Loucy (cell line): ENCODE results near the gene KAT2B.

Experiments
- H2AFZ ChIP-seq: fragments of 200-600 bp; sonication (generic); 2 replicates; pipeline ENCODE4 v1.6.0; 2016; ENCODE audit warnings: antibody characterized with exemption, mild to moderate bottlenecking, low read length, moderate library complexity
- H3F3A ChIP-seq: fragments of 200-600 bp; 2 replicates; pipeline ENCODE4 v1.6.0; 2016; ENCODE audit warnings: antibody characterized with exemption, low read depth, mild to moderate bottlenecking
- H3K27me3 ChIP-seq: fragments of 200-600 bp; sonication (generic); 2 replicates; pipeline ENCODE4 v1.6.1; 2014; ENCODE audit warnings: low read length, mild to moderate bottlenecking; ENCODE audit not compliant: insufficient read depth, poor library complexity, severe bottlenecking
- H3K36me3 ChIP-seq: fragments of 200-600 bp; sonication (generic); 2 replicates; pipeline ENCODE4 v1.6.1; 2016; ENCODE audit warnings: low read length; ENCODE audit not compliant: insufficient read depth
- H3K4me1 ChIP-seq: fragments of 200-600 bp; sonication (generic); 2 replicates; pipeline ENCODE4 v1.5.1; 2014; ENCODE audit warnings: low read length, mild to moderate bottlenecking; ENCODE audit not compliant: insufficient read depth, poor library complexity, severe bottlenecking
- H3K4me2 ChIP-seq: fragments of 200-600 bp; sonication (generic); 2 replicates; pipeline ENCODE4 v1.6.0; 2014; ENCODE audit warnings: antibody characterized with exemption, low read length, low read depth, mild to moderate bottlenecking; ENCODE audit not compliant: poor library complexity, severe bottlenecking
- H3K4me3 ChIP-seq: fragments of 200-600 bp; sonication (generic); 2 replicates; pipeline ENCODE4 v1.5.1; 2014; ENCODE audit warnings: low read length, mild to moderate bottlenecking, mixed read lengths; ENCODE audit not compliant: poor library complexity, severe bottlenecking
- H3K79me2 ChIP-seq: fragments of 200-600 bp; sonication (generic); 2 replicates; pipeline ENCODE4 v1.6.1; 2014; ENCODE audit warnings: low read length; ENCODE audit not compliant: insufficient read depth
- H3K9ac ChIP-seq: fragments of 200-600 bp; sonication (generic); 2 replicates; pipeline ENCODE4 v1.6.0; 2014; ENCODE audit warnings: mild to moderate bottlenecking, low read depth, low read length, moderate library complexity; ENCODE audit not compliant: poor library complexity, severe bottlenecking
- H3K9me2 ChIP-seq: fragments of 200-600 bp; sonication (generic); replicated peaks from 2 replicates; pipeline ENCODE4 v1.6.1; 2016; ENCODE audit warnings: low read depth, low read length, mixed read lengths
- H3K9me3 ChIP-seq: fragments of 200-600 bp; sonication (generic); 2 replicates; pipeline ENCODE4 v1.6.1; 2014; ENCODE audit warnings: mild to moderate bottlenecking, antibody characterized with exemption, low read length, low read depth; ENCODE audit not compliant: insufficient read depth
- H4K20me1 ChIP-seq: fragments of 200-600 bp; sonication (generic); 2 replicates; pipeline ENCODE4 v1.6.0; 2014; ENCODE audit warnings: antibody characterized with exemption, low read length, mild to moderate bottlenecking; ENCODE audit not compliant: insufficient read depth, poor library complexity, severe bottlenecking
- EZH2phosphoT487 ChIP-seq: fragments of 200-600 bp; IDR thresholded peaks from 2 replicates; pipeline ENCODE4 v1.6.1; 2018; ENCODE audit warnings: antibody characterized with exemption, mild to moderate bottlenecking, moderate library complexity, borderline replicate concordance
- TF ChIP-seq, protein P1 (sequence below): fragments of 200-600 bp; sonication (generic); conservative IDR thresholded peaks from 2 replicates; pipeline ENCODE4 v1.5.1; 2014; ENCODE audit warnings: mild to moderate bottlenecking, antibody characterized with exemption, low read length

Gene KAT2B

GRCh38 chr3:20140881-20141280, 100.6 kb downstream of the KAT2B start:
- Histone ChIP-seq H3K27me3 (no peaks in the 10 kb centered on the region), H2AFZ (no peak overlapping the region), H3K4me3 (no peak overlapping the region), H4K20me1 (no peaks in the 10 kb centered on the region), H3F3A (no peaks in the 10 kb centered on the region), H3K4me2 (no peak overlapping the region), H3K9ac (no peak overlapping the region), H3K4me1 (no peaks in the 10 kb centered on the region), H3K79me2 (no peaks in the 10 kb centered on the region), H3K36me3 (no peaks in the 10 kb centered on the region; the same call in 1 of the 2 replicates), H3K9me2 (no peaks in the 10 kb centered on the region), H3K9me3 (no peaks in the 10 kb centered on the region)
- TF ChIP-seq EZH2phosphoT487, result no peak
- TF ChIP-seq, protein P1, sequence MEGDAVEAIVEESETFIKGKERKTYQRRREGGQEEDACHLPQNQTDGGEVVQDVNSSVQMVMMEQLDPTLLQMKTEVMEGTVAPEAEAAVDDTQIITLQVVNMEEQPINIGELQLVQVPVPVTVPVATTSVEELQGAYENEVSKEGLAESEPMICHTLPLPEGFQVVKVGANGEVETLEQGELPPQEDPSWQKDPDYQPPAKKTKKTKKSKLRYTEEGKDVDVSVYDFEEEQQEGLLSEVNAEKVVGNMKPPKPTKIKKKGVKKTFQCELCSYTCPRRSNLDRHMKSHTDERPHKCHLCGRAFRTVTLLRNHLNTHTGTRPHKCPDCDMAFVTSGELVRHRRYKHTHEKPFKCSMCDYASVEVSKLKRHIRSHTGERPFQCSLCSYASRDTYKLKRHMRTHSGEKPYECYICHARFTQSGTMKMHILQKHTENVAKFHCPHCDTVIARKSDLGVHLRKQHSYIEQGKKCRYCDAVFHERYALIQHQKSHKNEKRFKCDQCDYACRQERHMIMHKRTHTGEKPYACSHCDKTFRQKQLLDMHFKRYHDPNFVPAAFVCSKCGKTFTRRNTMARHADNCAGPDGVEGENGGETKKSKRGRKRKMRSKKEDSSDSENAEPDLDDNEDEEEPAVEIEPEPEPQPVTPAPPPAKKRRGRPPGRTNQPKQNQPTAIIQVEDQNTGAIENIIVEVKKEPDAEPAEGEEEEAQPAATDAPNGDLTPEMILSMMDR, result no peak

GRCh38 chr3:20141316-20141715, 101.1 kb downstream of the KAT2B start:
- Histone ChIP-seq H2AFZ (no peak overlapping the region), H3K9me3 (no peaks in the 10 kb centered on the region), H3K4me3 (no peak overlapping the region), H4K20me1 (no peaks in the 10 kb centered on the region), H3K27me3 (no peaks in the 10 kb centered on the region), H3K9ac (no peak overlapping the region), H3K9me2 (no peaks in the 10 kb centered on the region), H3K36me3 (no peaks in the 10 kb centered on the region; the same call in 1 of the 2 replicates), H3K4me2 (no peak overlapping the region), H3F3A (no peaks in the 10 kb centered on the region), H3K79me2 (no peaks in the 10 kb centered on the region), H3K4me1 (no peaks in the 10 kb centered on the region)
- TF ChIP-seq EZH2phosphoT487, result no peak
- TF ChIP-seq, protein P1, result no peak

DNA sequence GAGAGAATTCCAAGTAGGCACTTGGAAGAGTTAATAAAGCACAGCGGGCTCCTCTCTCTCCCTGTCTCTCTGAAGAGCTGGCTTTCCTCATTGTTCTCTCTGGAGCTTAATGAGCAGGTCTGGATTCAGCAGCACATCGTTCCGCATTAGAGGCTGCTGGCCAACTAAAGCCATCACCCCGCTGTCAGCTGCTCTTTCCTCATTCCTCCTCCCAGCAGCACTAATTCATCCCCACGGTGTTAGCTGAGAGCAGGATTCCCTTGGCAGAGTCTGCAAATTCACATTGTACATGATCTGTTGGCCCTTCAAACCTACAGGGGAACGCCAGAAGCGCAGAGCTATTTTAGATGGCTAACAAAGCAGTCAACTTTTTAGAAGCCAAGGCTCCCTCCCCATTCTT, 101.6 kb downstream of the KAT2B start:
- Histone ChIP-seq H4K20me1 (no peaks in the 10 kb centered on the region), H3K4me3 (no peak overlapping the region), H2AFZ (no peak overlapping the region), H3K79me2 (no peaks in the 10 kb centered on the region), H3F3A (no peaks in the 10 kb centered on the region), H3K9me2 (no peaks in the 10 kb centered on the region), H3K27me3 (no peaks in the 10 kb centered on the region), H3K9me3 (no peaks in the 10 kb centered on the region), H3K9ac (no peak overlapping the region), H3K4me1 (no peaks in the 10 kb centered on the region), H3K4me2 (no peak overlapping the region), H3K36me3 (no peaks in the 10 kb centered on the region; the same call in 1 of the 2 replicates)
- TF ChIP-seq, protein P1, result no peak
- no peak for TF ChIP-seq EZH2phosphoT487
